DND-41 (cell line): Measurements from ENCODE around the gene SHROOM3.

Experiments used
- CTCF ChIP-seq: IDR thresholded peaks from 2 replicates; pipeline ENCODE4 v1.5.1; 2012; ENCODE audit warnings: borderline replicate concordance, low read length, moderate library complexity, mild to moderate bottlenecking; ENCODE audit not compliant: poor library complexity, severe bottlenecking; ENCODE audit errors: extremely low read depth
- EZH2 ChIP-seq: IDR thresholded peaks from 3 replicates; pipeline ENCODE4 v1.6.1; 2012; ENCODE audit warnings: borderline replicate concordance, low read depth, mild to moderate bottlenecking, moderate library complexity, low read length, inconsistent platforms; ENCODE audit not compliant: severe bottlenecking

- no peak for TF ChIP-seq CTCF
- no peak for TF ChIP-seq EZH2
Measured at GRCh38 chr4:76562836-76563453, 127.9 kb downstream of the SHROOM3 start.
